Measurements from ENCODE around the gene NTM.

Gene NTM

GRCh38 chr11:131845255-131845654 is 474.8 kb downstream of the NTM start:
- DNase-seq: no peak

GRCh38 chr11:131849485-131849884 is 479.1 kb downstream of the NTM start:
- DNase-seq: no peak

DNA sequence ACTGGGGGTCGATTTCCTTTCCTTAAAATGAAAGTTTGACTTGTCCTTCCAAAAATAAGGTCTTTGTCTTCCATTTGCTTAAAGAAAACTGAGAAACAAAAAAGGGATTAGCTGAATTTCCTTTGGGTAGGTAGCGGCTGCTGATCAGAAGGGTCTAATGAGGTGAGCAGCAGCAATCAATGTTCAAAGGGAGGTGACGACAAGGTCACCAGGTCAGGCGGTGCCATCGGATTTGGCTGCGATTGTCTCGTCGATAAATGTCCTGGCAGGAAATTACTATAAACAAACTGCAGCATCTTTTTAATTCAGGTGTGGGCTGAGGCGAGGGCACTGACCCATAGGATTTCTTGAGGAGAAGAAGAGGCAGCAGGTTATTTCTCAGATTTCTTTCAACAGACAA is 480.1 kb downstream of the NTM start:
- DNase-seq: no peak

DNA sequence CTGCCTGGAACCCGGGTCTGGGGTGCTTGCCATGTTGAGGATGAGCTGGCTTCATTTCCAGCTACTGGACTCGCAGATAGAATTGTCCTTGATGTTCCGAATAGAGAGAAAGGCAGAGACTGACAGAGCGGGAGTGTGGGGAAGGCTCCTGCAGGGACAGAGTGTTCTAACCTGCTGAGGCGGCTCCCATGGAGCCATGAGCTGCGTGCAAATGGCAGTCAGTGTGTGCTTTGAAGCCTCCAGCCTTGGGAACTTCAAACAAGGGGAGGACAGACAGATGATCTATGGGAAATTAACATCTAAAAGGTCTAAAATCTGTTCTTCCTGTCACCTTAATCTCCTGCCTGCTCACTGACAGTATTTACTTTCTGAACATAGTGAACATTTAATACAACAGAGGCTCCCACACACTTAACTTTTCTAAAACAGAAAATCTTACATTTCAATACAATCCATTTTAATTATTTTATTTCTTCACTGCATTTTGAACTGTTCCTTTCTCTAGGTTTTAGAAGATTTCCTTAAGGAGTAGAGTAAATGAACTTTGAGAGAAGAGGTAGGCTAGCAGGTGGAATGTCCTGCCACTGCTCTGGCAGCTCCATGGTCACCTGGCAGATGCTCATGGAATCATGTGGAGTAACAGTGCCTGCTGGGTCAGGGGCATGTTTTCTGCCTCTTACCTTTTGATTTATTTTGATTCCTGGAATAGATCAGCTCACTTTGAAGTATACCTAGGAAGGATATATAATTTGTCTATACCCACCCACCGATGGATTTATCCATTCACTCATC is 481.7 kb downstream of the NTM start:
- no peak for DNase-seq

DNA sequence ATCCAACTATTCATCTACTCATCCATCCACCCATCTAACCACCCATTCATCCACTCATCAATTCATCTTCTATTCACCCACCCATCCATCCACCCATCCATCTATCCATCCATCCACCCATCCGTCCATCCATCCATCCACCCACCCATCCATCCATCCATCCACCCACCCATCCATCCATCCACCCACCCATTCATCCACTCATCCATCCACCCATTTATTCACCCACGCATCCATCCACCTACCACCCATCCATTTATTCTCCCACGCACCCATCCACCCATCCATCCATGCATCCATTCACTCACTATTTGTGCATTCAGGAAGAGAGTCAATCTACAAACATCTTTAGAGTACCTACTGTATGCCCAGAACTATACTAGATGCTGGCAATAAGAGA is 482.3 kb downstream of the NTM start:
- no peak for DNase-seq

DNA sequence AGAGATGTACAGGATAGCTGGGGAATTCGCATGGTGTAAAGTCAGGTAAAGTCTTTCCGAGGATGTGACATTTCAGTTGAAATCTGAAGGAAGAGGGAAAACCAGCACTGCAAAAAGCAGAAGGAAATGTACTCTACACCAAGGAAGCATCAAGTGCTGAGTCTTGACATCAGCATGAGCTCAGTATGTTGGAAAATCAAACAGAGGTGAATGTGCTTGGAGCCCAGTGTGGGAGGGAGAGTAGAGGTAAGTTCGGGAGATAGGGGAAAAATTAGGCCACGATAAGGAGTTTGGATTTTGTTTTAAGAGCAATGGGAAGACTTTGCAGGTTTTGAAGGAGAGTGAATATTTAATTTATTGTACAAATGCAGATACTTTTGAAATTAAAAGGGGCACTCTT is 484.0 kb downstream of the NTM start:
- no peak for DNase-seq

GRCh38 chr11:131855320-131855719 is 484.9 kb downstream of the NTM start:
- DNase-seq: no peak

DNA sequence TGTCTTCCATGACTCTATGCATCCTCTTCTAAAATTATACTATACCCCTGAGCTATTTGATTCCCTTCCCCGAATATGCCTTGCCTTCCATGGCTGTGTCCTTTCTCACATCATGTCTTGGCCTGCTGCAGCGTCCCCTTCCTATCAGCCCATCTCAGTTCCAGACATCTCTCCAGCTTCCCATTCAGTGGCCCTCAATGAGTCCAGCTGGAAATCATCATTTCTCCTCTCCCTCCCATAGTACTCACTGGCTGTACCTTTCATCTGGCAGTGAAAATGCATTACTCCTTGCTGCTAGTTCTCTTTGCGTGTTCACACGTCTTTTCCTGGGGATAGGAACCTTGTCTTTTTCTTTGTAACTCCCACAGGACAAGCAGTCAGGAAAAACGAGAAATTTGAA is 486.8 kb downstream of the NTM start:
- DNase-seq: no peak

DNA sequence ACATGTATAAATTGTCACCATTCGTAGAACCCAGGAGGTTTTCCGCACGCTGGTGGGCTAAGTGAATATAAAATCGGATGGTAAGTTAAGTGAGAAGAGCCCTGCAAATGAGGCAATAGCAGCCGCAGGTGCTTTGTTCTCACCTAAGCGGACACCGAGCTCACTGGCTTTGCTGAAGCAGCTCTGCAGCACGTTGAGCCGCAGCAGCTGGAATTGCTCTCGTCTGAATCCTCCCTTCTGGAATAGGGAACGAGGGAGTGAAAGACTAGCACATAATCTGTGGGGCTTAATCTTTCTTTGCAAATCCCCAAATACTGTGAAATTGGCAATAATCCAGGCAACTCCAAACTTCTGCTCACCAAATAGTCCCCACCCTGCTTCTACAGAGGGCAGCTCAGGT is 488.1 kb downstream of the NTM start:
- no peak for DNase-seq

DNA sequence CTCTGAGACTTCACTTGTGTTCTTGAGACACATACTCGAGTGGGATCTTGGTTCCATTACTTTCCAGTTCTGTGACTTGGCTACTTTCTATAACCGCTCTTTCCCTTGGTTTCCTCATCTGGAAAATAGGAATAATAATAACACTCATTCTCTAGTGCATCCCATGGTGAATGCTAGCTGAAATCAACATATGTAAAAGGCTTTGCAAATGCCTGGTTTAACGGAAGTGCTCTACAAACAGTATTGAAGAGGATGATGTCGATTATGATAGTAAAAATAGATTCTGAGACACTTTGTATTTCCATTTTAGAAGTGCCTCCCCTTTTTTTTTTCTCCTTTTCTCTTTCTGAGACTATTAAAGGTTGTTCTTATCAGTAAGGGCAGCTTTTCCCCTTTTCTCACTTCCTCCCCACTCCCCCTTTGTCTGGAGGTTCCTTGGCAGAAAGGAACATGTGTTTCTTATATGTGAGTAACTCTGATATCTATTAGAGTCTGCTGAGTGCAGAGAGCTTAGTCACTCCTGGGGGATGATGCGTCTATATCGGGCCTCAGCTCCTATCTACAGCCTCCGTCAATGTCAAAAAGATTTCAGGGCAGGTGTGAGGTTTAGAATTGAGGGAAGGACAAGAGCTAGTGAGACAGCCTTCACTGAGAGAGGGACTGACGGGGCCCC is 489.3 kb downstream of the NTM start:
- DNase-seq: no peak

DNA sequence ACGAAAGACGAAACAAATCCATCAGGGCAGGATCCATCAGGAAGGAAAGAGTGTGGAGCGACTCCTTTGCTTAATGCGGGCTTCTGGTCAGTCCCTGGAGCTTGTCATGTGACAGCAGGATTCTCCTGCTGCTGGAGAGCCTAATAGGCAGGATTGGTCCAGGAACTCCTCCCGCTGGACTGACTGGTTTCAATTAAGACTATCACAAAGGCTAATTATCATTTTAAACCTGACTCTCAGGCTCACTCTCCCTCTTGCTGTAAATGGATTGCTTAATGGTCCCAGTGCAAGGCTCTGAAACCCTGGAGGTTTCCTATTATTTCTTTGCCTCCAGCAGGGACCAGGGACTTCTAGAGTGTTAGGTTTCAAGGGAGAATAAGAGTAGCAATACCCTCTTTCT is 493.8 kb downstream of the NTM start:
- no peak for DNase-seq

- DNase-seq: no peak
These were observed 495.4 kb downstream of the NTM start for GRCh38 chr11:131865860-131866259.

DNA sequence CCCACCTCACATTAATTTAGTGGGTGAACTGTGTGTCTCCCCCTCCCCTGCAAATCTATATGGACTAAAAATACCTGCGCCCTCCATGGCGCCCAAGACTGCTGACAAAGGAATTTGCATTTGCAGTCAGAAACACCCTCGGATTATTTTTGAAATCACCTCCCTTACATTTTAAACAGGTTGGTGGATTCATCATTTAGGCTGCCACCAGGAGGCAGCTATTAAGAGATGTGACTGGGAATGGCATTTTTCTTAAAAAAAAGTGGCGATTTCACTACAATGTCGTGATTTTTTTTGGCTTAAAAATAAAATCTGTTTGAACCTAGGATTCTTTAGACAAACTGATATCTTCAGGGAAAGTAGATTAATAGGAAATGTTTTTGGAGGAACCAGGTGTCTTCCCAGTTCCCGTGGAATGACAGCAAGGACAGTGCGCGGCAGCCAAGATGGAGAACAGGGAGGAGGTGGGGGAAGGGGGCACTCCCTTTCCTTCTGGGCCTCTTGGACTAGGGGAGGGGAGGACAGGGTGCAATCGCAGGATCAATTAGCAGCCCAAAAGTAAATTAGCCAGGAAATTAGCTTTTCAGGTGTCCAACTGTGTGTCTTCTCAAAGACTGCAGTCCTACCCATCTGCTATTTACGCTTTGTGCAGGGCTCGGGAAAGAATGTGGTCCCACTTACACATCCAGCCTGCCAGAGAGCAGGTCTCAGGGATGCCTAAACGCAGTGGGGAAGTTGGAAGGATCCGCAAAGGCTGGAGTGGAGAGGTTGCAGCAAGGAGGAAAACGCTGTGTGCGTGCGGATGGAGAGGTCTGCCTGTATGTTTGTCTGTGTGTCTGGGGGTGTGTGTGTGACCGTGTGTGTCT is 496.4 kb downstream of the NTM start:
- no peak for DNase-seq

DNA sequence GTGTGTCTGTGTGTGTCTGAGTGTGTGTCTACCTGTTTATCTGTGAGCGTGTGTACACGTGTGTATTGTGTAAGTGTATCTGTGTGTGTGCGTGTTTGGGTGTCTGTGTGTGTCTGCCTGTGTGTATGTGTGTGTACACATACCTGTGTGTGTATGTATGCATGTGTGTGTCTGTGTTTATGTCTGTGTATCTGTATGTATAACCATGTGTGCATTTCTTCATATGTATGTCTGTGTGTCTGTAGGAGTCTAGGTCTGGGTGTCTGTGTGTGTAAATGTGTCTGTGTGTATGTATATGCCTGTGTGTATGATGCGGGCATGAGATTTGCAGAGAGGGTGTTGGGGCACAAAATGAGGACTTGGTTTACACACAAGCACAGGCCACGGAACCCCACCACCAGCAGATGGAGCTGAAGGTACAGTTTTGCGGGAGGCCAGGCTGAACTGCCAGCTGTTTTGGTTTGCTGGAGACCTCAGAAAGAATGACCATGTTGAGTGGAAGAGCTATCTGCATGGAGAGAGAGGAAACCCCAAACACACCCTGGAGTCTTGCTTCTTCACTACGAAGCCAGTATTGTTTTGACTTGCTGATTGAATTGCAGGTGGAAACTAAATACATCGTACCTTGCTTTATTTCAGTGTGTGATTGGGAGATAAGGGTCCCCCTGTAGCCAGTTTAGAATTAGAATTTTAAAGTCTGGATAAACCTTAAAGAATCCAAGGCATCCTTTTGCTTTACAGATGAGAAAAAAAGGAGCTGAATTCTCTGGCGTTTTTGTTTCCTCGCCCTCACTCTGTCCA is 497.2 kb downstream of the NTM start:
- no peak for DNase-seq

- no peak for DNase-seq
These were observed 498.5 kb downstream of the NTM start for GRCh38 chr11:131868629-131869507.

DNA sequence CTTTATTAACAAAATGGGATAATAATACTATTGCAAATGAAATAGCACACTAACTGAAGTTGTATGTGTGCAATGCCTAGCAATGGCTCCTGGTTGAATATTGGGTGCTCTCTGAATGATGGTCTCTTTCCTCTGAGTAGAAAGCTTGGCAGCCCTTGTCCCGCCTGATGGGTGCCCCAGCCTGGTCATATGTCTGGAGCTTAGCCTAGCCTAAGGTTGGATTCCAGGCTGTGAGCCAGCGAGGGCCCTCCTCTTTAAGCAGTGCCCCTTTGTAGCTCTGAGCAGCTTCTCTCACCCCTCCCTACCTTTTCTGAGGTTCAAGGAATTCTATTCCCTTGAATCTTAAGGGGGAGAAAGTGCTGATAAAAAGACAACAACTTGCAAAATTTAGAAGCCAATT is 499.9 kb downstream of the NTM start:
- DNase-seq: no peak

- no peak for DNase-seq
These were observed 500.6 kb downstream of the NTM start for GRCh38 chr11:131871006-131871405.

- DNase-seq: no peak
These were observed 503.7 kb downstream of the NTM start for GRCh38 chr11:131874070-131874469.

- DNase-seq: no peak
These were observed 505.2 kb downstream of the NTM start for GRCh38 chr11:131875611-131876010.

DNA sequence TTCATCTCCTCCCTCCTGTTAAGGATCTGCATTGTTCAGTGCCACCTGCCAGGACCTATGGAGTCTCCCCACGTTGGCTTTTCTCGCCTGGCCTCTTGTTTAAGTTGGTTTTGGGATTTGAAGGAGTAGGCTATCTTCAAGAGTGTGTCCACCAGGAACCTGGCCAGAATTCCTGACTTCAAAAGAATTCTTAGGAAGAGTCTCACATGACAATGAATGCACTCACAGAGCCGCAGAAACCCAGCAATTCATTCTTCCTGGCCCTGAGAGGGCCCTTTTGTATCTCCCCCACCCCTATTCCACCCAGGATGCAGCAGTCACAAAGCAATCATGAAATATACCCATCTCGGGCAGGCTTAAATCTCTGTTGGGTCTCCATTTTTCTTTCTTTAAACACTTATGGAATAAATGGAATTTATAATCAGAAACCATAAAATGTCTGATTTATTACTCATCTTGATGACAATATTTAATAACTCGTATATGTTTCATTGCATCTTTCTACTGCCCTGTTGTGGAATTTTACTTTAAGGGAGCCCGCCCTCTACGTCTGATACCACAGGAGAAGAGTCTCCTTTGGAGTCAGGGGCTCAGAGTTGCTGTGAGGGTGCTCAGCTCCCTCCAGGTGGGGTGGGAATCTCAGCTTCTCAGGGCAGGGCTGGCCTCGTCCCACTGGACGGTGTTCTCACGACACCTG is 507.0 kb downstream of the NTM start:
- DNase-seq: no peak

DNA sequence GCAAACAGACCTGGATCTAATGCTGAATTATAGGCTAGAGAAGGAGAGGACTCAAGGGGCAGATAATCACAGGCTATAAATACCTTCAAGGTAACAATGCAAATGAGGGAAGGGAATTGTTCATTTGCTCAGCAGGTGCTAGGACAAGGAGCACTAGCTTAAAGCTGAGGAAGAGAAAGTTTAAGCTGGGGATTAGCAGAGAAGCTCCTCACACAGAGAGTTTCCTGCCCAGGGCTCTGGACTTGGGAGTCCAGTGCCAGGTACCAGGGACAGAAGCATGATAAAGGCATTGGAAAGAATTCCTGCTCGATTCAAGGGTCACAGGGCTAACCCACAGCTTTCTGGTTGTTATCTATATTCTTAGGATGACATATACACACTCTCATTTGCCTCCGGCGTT is 509.9 kb downstream of the NTM start:
- DNase-seq: no peak
